HCT116 (cell line): ENCODE data around the gene GPAM. TPM values are rescaled to one million over a fixed set of nuclear protein-coding genes. Genes with fewer than 3 reads are reported as not detected.

ENCODE experiments used
- ATAC-seq: fragments of 200-7000 bp; cut with Tn5 transposase; 2 replicates; pipeline ENCODE4 v1.9.1; 2020; ENCODE audit warnings: mild to moderate bottlenecking, moderate library complexity
- BruUV-seq: library from RNA; stranded (reverse); fragments of 400-500 nt; replicated peaks from 2 replicates; lab custom pipeline; 2021; lab: Mats Ljungman, UMichigan
- CTCF ChIA-PET: fragments of 300-600 bp; sonication (Branson Sonifier 250); formaldehyde crosslinking; loops from one replicate; lab custom pipeline; 2021; ENCODE audit warnings: antibody characterized with exemption; lab: Charles Lee
- POLR2A ChIA-PET: fragments of 300-600, 350-600 bp; sonication (Branson Sonifier 250); formaldehyde crosslinking; loops from one replicate; lab custom pipeline; 2021; ENCODE audit warnings: antibody characterized with exemption; lab: Charles Lee
- RAD21 ChIA-PET, 2 experiments: fragments of 300-600 bp; sonication (Branson Sonifier 250); formaldehyde crosslinking; loops; one replicate each; lab custom pipeline; 2023; ENCODE audit warnings: low total read pairs in 2 of 2; ENCODE audit not compliant: uncharacterized antibody in 2 of 2, unreplicated experiment in 2 of 2, low non-redundant PET in 1 of 2; lab: Charles Lee
- DNase-seq: peaks from one replicate; pipeline ENCODE4 v3.0.0-alpha.2; 2010; ENCODE audit warnings: low read depth, low spot score
- H2AFZ ChIP-seq: fragments of 200-600 bp; shearing (Covaris generic), sonication (generic); 2 replicates; pipeline ENCODE4 v1.6.1; 2017; ENCODE audit warnings: low read depth, mixed run types, mixed read lengths, antibody characterized with exemption, low read length; ENCODE audit not compliant: poor library complexity, severe bottlenecking
- H3K27ac ChIP-seq: 2 replicates; pipeline ENCODE4 v1.5.1; 2012; ENCODE audit warnings: low read depth, low read length
- H3K27me3 ChIP-seq: fragments of 200-600 bp; sonication (generic); 2 replicates; pipeline ENCODE4 v1.6.1; 2016; ENCODE audit warnings: mixed run types, low read length, mixed read lengths; ENCODE audit not compliant: insufficient read depth
- H3K36me3 ChIP-seq, 2 experiments: fragments of 200-500 bp in 1 of 2; fragments of 200-600 bp in 1 of 2; sonication (Bioruptor generic) in 1 of 2; sonication (generic) in 1 of 2; 2 replicates each; pipeline versions ENCODE4 v1.5.1 to v1.6.1; 2014 to 2016; ENCODE audit warnings: low read length in 2 of 2, inconsistent platforms in 1 of 2, mixed read lengths in 1 of 2, mixed run types in 1 of 2; ENCODE audit not compliant: insufficient read depth in 2 of 2, control insufficient read depth in 1 of 2
- H3K4me1 ChIP-seq, 2 experiments: fragments of 200-600 bp in 1 of 2; sonication (generic) in 1 of 2; 2 replicates each; pipeline versions ENCODE4 v1.5.1 to v1.6.1; 2012 to 2017; ENCODE audit warnings: low read length in 2 of 2, inconsistent platforms in 1 of 2, mild to moderate bottlenecking in 1 of 2, mixed read lengths in 1 of 2, mixed run types in 1 of 2, moderate library complexity in 1 of 2; ENCODE audit not compliant: insufficient read depth in 2 of 2, control insufficient read depth in 1 of 2
- H3K4me2 ChIP-seq: fragments of 200-600 bp; sonication (generic); 2 replicates; pipeline ENCODE4 v1.6.1; 2017; ENCODE audit warnings: mixed run types, low read length, mixed read lengths
- H3K4me3 ChIP-seq, 2 experiments: fragments of 200-600 bp in 1 of 2; sonication (generic) in 1 of 2; replicated peaks in 1 of 2; 2 replicates each; pipeline ENCODE4 v1.5.1; 2011 to 2016; ENCODE audit warnings: low read length in 2 of 2, control low read depth in 1 of 2, low read depth in 1 of 2, mild to moderate bottlenecking in 1 of 2, mixed read lengths in 1 of 2, mixed run types in 1 of 2
- H3K79me2 ChIP-seq: fragments of 200-600 bp; sonication (generic); 2 replicates; pipeline ENCODE4 v1.6.1; 2017; ENCODE audit warnings: mild to moderate bottlenecking, mixed run types, low read length, moderate library complexity, mixed read lengths; ENCODE audit not compliant: insufficient read depth
- H3K9ac ChIP-seq: fragments of 200-600 bp; sonication (generic); 2 replicates; pipeline ENCODE4 v1.6.1; 2016; ENCODE audit warnings: low read length, mixed read lengths
- H3K9me2 ChIP-seq: fragments of 200-600 bp; sonication (generic), shearing (Covaris generic); 2 replicates; pipeline ENCODE4 v1.6.1; 2017; ENCODE audit warnings: mixed run types, mild to moderate bottlenecking, moderate library complexity; ENCODE audit not compliant: insufficient read depth
- H3K9me3 ChIP-seq, 2 experiments: fragments of 200-500 bp in 1 of 2; fragments of 200-600 bp in 1 of 2; sonication (Bioruptor generic) in 1 of 2; sonication (generic) in 1 of 2; 2 replicates each; pipeline ENCODE4 v1.6.1; 2014 to 2017; ENCODE audit warnings: low read length in 2 of 2, mixed read lengths in 2 of 2, inconsistent platforms in 1 of 2, low read depth in 1 of 2, mild to moderate bottlenecking in 1 of 2, mixed run types in 1 of 2, moderate library complexity in 1 of 2; ENCODE audit not compliant: control insufficient read depth in 1 of 2, insufficient read depth in 1 of 2
- H4K20me1 ChIP-seq: fragments of 200-600 bp; sonication (generic), shearing (Covaris generic); 2 replicates; pipeline ENCODE4 v1.6.1; 2017; ENCODE audit warnings: mixed run types, mild to moderate bottlenecking, moderate library complexity; ENCODE audit not compliant: insufficient read depth
- ATF3 ChIP-seq: IDR thresholded peaks from 2 replicates; pipeline ENCODE4 v1.6.1; 2012
- CEBPB ChIP-seq: IDR thresholded peaks from 2 replicates; pipeline ENCODE4 v1.6.1; 2012; ENCODE audit warnings: low read depth
- EGR1 ChIP-seq: IDR thresholded peaks from 2 replicates; pipeline ENCODE4 v1.6.1; 2012; ENCODE audit warnings: low read depth
- ELF1 ChIP-seq: IDR thresholded peaks from 2 replicates; pipeline ENCODE4 v1.6.1; 2012; ENCODE audit warnings: low read depth, borderline replicate concordance
- EZH2 ChIP-seq: fragments of 200-600 bp; sonication (generic); IDR thresholded peaks from 2 replicates; pipeline ENCODE4 v1.6.1; 2017; ENCODE audit warnings: antibody characterized with exemption, mixed run types
- JUND ChIP-seq: IDR thresholded peaks from 2 replicates; pipeline ENCODE4 v1.6.1; 2012
- MAX ChIP-seq: IDR thresholded peaks from 2 replicates; pipeline ENCODE4 v1.6.1; 2012
- POLR2A ChIP-seq: IDR thresholded peaks from 2 replicates; pipeline ENCODE4 v1.7.0; 2011; ENCODE audit warnings: borderline replicate concordance; ENCODE audit not compliant: insufficient read depth, insufficient read length; ENCODE audit errors: extremely low read depth
- POLR2AphosphoS5 ChIP-seq: IDR thresholded peaks from 2 replicates; pipeline ENCODE4 v1.6.1; 2011; ENCODE audit warnings: mild to moderate bottlenecking, low read depth, low read length, moderate library complexity
- RAD21 ChIP-seq: IDR thresholded peaks from 2 replicates; pipeline ENCODE4 v1.6.1; 2012; ENCODE audit warnings: low read depth, mild to moderate bottlenecking
- REST ChIP-seq: IDR thresholded peaks from 2 replicates; pipeline ENCODE4 v1.6.1; 2012; ENCODE audit warnings: low read depth
- SP1 ChIP-seq: IDR thresholded peaks from 2 replicates; pipeline ENCODE4 v1.6.1; 2012; ENCODE audit warnings: low read depth
- SRF ChIP-seq: IDR thresholded peaks from 2 replicates; pipeline ENCODE4 v1.6.1; 2012; ENCODE audit warnings: low read depth
- TCF7L2 ChIP-seq: IDR thresholded peaks from 2 replicates; pipeline ENCODE4 v1.7.0; 2011; ENCODE audit warnings: borderline replicate concordance, inconsistent platforms; ENCODE audit not compliant: insufficient read depth, insufficient read length; ENCODE audit errors: extremely low read depth
- ZNF274 ChIP-seq: fragments of 200-500 bp; sonication (Bioruptor generic); IDR thresholded peaks from 2 replicates; pipeline ENCODE4 v1.6.1; 2014; ENCODE audit warnings: mild to moderate bottlenecking, low read depth, low read length, inconsistent platforms
- intact Hi-C: fragments of 100-400 bp; cut with micrococcal nuclease; formaldehyde crosslinking; loops from 2 replicates; pipeline ENCODE4 v1.10.0; 2022
- total RNA-seq: library from RNA; stranded (reverse); gene quantifications from one replicate; pipeline ENCODE4 v1.2.1, GENCODE V29; 2021; ENCODE audit not compliant: unreplicated experiment

The GPAM gene
- total RNA-seq, 1 experiment from 2014 or later: 19.3 TPM

- Histone ChIP-seq H3K4me3 (no peak overlapping the region), H3K79me2 (no peaks in the 10 kb centered on the region), H4K20me1 (no peaks in the 10 kb centered on the region), H3K9ac (no peak overlapping the region), H3K36me3 (no peaks in the 10 kb centered on the region), H3K9me3 (no peaks in the 10 kb centered on the region), H2AFZ (no peak overlapping the region), H3K9me2 (no peaks in the 10 kb centered on the region), H3K27me3 (peaks cover 22% of the 10 kb centered on the region; the same call in 1 of the 2 replicates), H3K4me2 (no peak overlapping the region), H3K4me1 (no peaks in the 10 kb centered on the region), H3K27ac (no peak overlapping the region)
- CTCF ChIA-PET: no interaction called here
- TF ChIP-seq POLR2AphosphoS5: no peak
- no peak for TF ChIP-seq MAX
- TF ChIP-seq POLR2A: no peak
- BruUV-seq: no TSS peak
- POLR2A ChIA-PET: no interaction called here
- RAD21 ChIA-PET: no interaction called here
- intact Hi-C loops: no loop called here
- ATAC-seq: 0 out of 2 replicates have a peak, but pooled peaks have one; percentile 25
- no peak for DNase-seq
Observed at GRCh38 chr10:112208997-112209396, 25.4 kb upstream of the GPAM start.

GRCh38 chr10:112208292-112208691 lies 24.7 kb upstream of the GPAM start:
- Histone ChIP-seq H3K4me1 (no peaks in the 10 kb centered on the region), H4K20me1 (no peaks in the 10 kb centered on the region), H3K79me2 (no peaks in the 10 kb centered on the region), H3K36me3 (no peaks in the 10 kb centered on the region), H3K4me3 (no peak overlapping the region), H3K9me2 (no peaks in the 10 kb centered on the region), H2AFZ (no peak overlapping the region), H3K4me2 (no peak overlapping the region), H3K9me3 (no peaks in the 10 kb centered on the region), H3K27me3 (peaks cover 22% of the 10 kb centered on the region; the same call in 1 of the 2 replicates), H3K27ac (no peak overlapping the region), H3K9ac (no peak overlapping the region)
- no TSS peak for BruUV-seq
- POLR2A ChIA-PET: no interaction called here
- intact Hi-C loops: no loop called here
- CTCF ChIA-PET: no interaction called here
- no peak for ATAC-seq
- no peak for DNase-seq
- TF ChIP-seq TCF7L2 (no peak), JUND (no peak), RAD21 (no peak), REST (no peak), SP1 (no peak), ZNF274 (no peak), POLR2AphosphoS5 (no peak), EZH2 (no peak), ELF1 (no peak), SRF (no peak), ATF3 (no peak), CEBPB (no peak), EGR1 (no peak)
- RAD21 ChIA-PET: no interaction called here
